Nephron progenitor cell (in vitro differentiated cells): ENCODE measurements around the gene UBE2M.

Experiments used
- DNase-seq: peaks from one replicate; pipeline ENCODE4 v3.0.0; 2021
- H3K27ac Mint-ChIP-seq: 2 replicates; pipeline ENCODE4 v1.8.0; 2021; ENCODE audit warnings: mild to moderate bottlenecking, moderate library complexity, mixed read lengths
- H3K27me3 Mint-ChIP-seq: 2 replicates; pipeline ENCODE4 v1.8.0; 2021; ENCODE audit warnings: mild to moderate bottlenecking, low read depth, mixed read lengths; ENCODE audit not compliant: poor library complexity
- H3K36me3 Mint-ChIP-seq: 2 replicates; pipeline ENCODE4 v1.8.0; 2021; ENCODE audit warnings: low read depth, mixed read lengths
- H3K4me1 Mint-ChIP-seq: 2 replicates; pipeline ENCODE4 v1.8.0; 2021; ENCODE audit warnings: mixed read lengths
- H3K4me3 Mint-ChIP-seq: 2 replicates; pipeline ENCODE4 v1.8.0; 2021; ENCODE audit warnings: mild to moderate bottlenecking, moderate library complexity, mixed read lengths
- H3K9me3 Mint-ChIP-seq: 2 replicates; pipeline ENCODE4 v1.8.0; 2021; ENCODE audit warnings: mild to moderate bottlenecking, moderate library complexity, mixed read lengths
- TF ChIP-seq, protein P1 (sequence below): fragments of 200-600 bp; sonication (generic); IDR thresholded peaks from 2 replicates; pipeline ENCODE4 v1.5.0; 2021; ENCODE audit warnings: antibody characterized with exemption

The UBE2M gene

DNA sequence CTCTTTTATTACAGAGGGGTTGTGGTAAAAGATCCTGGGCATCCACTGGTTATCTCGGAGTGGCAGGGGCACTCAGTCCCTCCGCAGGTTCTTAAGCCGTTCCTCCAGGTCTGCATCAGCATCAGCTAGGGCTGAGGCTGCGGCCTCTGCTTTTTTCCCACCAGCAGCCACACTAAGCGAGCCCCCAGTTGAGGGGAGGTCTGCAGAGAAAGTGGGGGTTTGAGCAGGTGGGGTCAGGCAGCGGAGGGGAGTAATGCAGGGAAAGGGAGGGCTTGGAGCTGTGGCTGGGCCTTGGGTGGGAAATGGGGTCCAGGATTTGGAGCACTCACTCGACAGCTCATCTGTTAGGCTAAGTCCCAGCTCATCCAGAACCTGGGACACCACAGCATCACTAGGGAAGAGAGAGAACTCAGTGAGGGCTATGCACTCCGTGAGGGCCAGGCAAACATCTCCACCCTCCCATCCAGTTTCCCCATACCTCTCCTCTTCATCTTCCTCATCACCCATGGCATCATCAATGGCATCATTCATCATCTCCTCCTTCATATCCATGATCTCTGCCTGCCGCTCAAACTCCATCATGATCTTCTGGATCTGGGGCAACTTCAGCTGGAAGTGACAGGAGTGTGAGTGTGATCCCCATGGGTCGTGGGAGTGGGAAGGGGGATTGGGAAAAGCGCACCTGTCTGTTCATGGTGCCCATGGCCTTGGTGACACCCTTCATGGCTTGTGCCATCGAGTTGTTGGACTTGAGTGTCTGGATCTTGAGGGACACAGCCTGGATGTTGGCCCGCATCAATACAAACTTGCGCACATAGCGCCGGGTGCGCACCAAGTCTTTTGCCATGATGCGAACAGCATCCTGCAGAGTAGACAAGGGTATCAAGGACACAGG, 6.6 kb downstream of the UBE2M start:
- Mint-ChIP-seq H3K4me3 (no peak overlapping the region), H3K27me3 (peaks cover 10% of the 10 kb centered on the region), H3K4me1 (peaks cover 45% of the 10 kb centered on the region), H3K36me3 (peaks cover 55% of the 10 kb centered on the region), H3K9me3 (no peaks in the 10 kb centered on the region), H3K27ac (no peak overlapping the region)
- DNase-seq, result no peak
- TF ChIP-seq, protein P1, sequence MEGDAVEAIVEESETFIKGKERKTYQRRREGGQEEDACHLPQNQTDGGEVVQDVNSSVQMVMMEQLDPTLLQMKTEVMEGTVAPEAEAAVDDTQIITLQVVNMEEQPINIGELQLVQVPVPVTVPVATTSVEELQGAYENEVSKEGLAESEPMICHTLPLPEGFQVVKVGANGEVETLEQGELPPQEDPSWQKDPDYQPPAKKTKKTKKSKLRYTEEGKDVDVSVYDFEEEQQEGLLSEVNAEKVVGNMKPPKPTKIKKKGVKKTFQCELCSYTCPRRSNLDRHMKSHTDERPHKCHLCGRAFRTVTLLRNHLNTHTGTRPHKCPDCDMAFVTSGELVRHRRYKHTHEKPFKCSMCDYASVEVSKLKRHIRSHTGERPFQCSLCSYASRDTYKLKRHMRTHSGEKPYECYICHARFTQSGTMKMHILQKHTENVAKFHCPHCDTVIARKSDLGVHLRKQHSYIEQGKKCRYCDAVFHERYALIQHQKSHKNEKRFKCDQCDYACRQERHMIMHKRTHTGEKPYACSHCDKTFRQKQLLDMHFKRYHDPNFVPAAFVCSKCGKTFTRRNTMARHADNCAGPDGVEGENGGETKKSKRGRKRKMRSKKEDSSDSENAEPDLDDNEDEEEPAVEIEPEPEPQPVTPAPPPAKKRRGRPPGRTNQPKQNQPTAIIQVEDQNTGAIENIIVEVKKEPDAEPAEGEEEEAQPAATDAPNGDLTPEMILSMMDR, result no peak

DNA sequence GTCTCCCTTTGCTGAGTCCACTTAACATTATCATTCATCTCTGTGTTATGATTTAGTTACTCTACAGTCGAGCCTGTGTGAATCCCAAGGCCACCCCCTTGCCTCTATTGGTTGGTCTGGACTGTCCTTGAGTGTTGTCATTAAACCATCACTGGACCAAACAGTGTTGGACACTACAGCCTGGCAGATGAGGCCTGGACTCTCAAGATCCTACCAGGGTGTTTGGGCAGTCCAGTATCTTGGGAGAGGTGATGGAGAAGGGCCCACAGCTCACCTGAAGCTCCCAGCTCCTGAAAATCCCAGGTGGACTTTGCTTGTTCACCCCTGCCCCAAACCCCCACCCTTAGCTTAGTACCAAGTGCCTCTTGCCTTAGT, 7.3 kb downstream of the UBE2M start:
- TF ChIP-seq, protein P1, result no peak
- Mint-ChIP-seq H3K9me3 (no peaks in the 10 kb centered on the region), H3K4me3 (no peak overlapping the region), H3K27me3 (peaks cover 3% of the 10 kb centered on the region), H3K36me3 (peaks cover 57% of the 10 kb centered on the region), H3K4me1 (peaks cover 45% of the 10 kb centered on the region), H3K27ac (peak overlapping the region; percentile 82)
- DNase-seq, result no peak

DNA sequence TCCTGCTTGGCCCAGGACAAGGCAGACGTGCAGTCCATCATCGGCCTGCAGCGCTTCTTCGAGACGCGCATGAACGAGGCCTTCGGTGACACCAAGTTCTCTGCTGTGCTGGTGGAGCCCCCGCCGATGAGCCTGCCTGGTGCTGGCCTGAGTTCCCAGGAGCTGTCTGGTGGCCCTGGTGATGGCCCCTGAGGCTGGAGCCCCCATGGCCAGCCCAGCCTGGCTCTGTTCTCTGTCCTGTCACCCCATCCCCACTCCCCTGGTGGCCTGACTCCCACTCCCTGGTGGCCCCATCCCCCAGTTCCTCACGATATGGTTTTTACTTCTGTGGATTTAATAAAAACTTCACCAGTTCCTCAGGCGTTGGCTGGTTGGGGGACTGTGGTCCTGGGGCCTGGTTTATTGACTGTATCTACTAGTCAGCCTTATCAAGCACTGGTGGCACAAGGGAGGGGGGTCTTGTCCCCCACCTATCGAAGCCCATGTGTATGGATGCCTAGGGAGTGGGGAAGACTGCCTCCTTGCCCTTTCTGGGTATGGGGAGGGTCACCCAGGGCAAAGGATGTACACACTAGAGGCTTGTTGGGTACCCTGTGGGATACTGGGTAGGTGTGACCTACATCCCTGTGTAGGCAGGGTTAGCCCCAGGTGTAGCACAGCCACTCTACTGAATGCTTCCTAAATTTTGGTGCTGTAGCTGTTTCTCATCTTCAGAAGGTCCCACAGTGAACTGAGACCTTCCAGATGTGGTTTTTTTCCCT, 7.9 kb downstream of the UBE2M start:
- Mint-ChIP-seq H3K4me1 (peaks cover 48% of the 10 kb centered on the region), H3K9me3 (no peaks in the 10 kb centered on the region), H3K4me3 (no peak overlapping the region), H3K27me3 (peaks cover 6% of the 10 kb centered on the region), H3K27ac (peak overlapping the region; percentile 84), H3K36me3 (peaks cover 61% of the 10 kb centered on the region)
- TF ChIP-seq, protein P1, result no peak
- no peak for DNase-seq

DNA sequence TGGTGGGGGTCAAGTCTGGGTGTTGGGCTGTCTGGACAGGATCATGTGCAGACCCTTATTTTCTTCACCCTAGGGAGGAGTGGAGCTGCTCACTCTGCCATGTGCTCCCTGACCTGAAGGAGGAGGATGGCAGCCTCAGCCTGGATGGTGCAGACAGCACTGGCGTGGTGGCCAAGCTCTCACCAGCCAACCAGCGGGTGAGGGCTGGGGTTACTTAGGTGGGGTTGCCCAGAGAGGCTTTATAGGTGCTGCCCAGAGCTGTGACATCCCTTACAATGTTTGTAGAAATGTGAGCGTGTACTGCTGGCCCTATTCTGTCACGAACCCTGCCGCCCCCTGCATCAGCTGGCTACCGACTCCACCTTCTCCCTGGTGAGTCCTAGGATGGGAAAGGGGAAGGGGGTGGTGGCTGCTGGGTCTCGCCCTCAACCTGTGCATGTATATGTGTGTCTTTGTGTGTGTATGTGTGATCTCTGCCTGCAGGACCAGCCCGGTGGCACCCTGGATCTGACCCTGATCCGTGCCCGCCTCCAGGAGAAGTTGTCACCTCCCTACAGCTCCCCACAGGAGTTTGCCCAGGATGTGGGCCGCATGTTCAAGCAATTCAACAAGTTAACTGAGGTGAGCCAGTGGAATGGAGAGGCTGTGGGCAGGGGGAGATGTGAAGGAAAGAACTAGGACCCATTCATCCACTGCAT, 8.6 kb downstream of the UBE2M start:
- DNase-seq, result no peak
- peak overlapping the region; percentile 95 for H3K27ac Mint-ChIP-seq
- TF ChIP-seq, protein P1, result no peak
- H3K36me3 Mint-ChIP-seq, result peaks cover 63% of the 10 kb centered on the region
- no peaks in the 10 kb centered on the region for H3K9me3 Mint-ChIP-seq
- H3K4me1 Mint-ChIP-seq, result peaks cover 42% of the 10 kb centered on the region
- H3K4me3 Mint-ChIP-seq, result no peak overlapping the region
- peaks cover 6% of the 10 kb centered on the region for H3K27me3 Mint-ChIP-seq

DNA sequence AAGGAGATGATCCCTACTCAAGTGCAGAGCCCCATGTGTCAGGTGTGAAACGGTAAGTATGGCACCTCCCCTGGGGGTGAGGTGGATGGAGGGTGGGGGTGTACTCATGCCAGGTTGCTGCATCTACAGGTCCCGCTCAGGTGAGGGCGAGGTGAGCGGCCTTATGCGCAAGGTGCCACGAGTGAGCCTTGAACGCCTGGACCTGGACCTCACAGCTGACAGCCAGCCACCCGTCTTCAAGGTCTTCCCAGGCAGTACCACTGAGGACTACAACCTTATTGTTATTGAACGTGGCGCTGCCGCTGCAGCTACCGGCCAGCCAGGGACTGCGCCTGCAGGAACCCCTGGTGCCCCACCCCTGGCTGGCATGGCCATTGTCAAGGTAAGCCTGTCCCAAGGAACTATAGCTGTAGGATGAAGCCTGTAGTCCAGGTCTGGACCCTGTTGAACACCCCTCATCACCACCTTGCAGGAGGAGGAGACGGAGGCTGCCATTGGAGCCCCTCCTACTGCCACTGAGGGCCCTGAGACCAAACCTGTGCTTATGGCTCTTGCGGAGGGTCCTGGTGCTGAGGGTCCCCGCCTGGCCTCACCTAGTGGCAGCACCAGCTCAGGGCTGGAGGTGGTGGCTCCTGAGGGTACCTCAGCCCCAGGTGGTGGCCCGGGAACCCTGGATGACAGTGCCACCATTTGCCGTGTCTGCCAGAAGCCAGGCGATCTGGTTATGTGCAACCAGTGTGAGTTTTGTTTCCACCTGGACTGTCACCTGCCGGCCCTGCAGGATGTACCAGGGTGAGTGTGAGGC, 9.3 kb downstream of the UBE2M start:
- Mint-ChIP-seq H3K9me3 (no peaks in the 10 kb centered on the region), H3K27ac (no peak overlapping the region), H3K36me3 (peaks cover 63% of the 10 kb centered on the region), H3K4me3 (no peak overlapping the region), H3K4me1 (peaks cover 36% of the 10 kb centered on the region), H3K27me3 (peaks cover 7% of the 10 kb centered on the region)
- DNase-seq, result no peak
- TF ChIP-seq, protein P1, result no peak
